Measurements from ENCODE around the gene HSD17B8.

Gene HSD17B8

GRCh38 chr6:33171880-33172687 lies 32.4 kb upstream of the HSD17B8 start:
- no peak for DNase-seq

GRCh38 chr6:33172688-33173534 lies 31.5 kb upstream of the HSD17B8 start:
- DNase-seq: no peak

GRCh38 chr6:33173535-33174180 lies 30.8 kb upstream of the HSD17B8 start:
- no peak for DNase-seq

- no peak for DNase-seq
Measured at GRCh38 chr6:33174784-33175183, 29.7 kb upstream of the HSD17B8 start.

GRCh38 chr6:33175436-33176069 lies 28.9 kb upstream of the HSD17B8 start:
- no peak for DNase-seq

- no peak for DNase-seq
Measured at GRCh38 chr6:33176906-33177305, 27.5 kb upstream of the HSD17B8 start.

- no peak for DNase-seq
Measured at GRCh38 chr6:33177552-33178446, 26.7 kb upstream of the HSD17B8 start.

- DNase-seq: no peak
Measured at GRCh38 chr6:33178755-33179475, 25.5 kb upstream of the HSD17B8 start.

- no peak for DNase-seq
Measured at GRCh38 chr6:33181141-33181540, 23.3 kb upstream of the HSD17B8 start.

GRCh38 chr6:33183071-33183683 lies 21.3 kb upstream of the HSD17B8 start:
- no peak for DNase-seq

GRCh38 chr6:33185190-33185589 lies 19.3 kb upstream of the HSD17B8 start:
- no peak for DNase-seq

GRCh38 chr6:33185654-33186187 lies 18.7 kb upstream of the HSD17B8 start:
- no peak for DNase-seq

GRCh38 chr6:33187809-33188208 lies 16.6 kb upstream of the HSD17B8 start:
- DNase-seq: no peak

GRCh38 chr6:33189164-33189563 lies 15.3 kb upstream of the HSD17B8 start:
- no peak for DNase-seq

- DNase-seq: no peak
Measured at GRCh38 chr6:33189625-33190448, 14.6 kb upstream of the HSD17B8 start.

GRCh38 chr6:33190504-33191107 lies 13.8 kb upstream of the HSD17B8 start:
- DNase-seq: no peak

- DNase-seq: no peak
Measured at GRCh38 chr6:33191383-33192104, 12.9 kb upstream of the HSD17B8 start.

GRCh38 chr6:33192105-33192646 lies 12.3 kb upstream of the HSD17B8 start, which contains the start of gene COL11A2:
Gene COL11A2, minus strand, starts transcription at chr6:33192467. Its CDS starts 227 bp downstream, at chr6:33192240.
- DNase-seq: no peak

All from activated CD4-positive, alpha-beta T cell treated with anti-CD3 and anti-CD28 coated beads, Interleukin-2, amount 50 U/mL, for 1 hour (primary cell).